GM12878 (cell line): ENCODE data around the gene LY6G6D. TPM values are rescaled to one million over a fixed set of nuclear protein-coding genes. Genes with fewer than 3 reads are reported as not detected.
A peak's percentile ranks its signal among the peaks of the same experiment; 100 is the strongest.

ENCODE experiments used
- ATF3 ChIP-seq: IDR thresholded peaks from 2 replicates; pipeline ENCODE4 v1.6.1; 2011; ENCODE audit warnings: low read depth, mild to moderate bottlenecking, low read length, moderate library complexity, borderline replicate concordance; ENCODE audit errors: extremely low read depth
- CHD2 ChIP-seq: IDR thresholded peaks from 2 replicates; pipeline ENCODE4 v1.6.1; 2011; ENCODE audit warnings: low read depth, low read length, improper control_type of control experiment, borderline replicate concordance
- E2F4 ChIP-seq: IDR thresholded peaks from 2 replicates; pipeline ENCODE4 v1.6.1; 2012; ENCODE audit warnings: low read depth, low read length, improper control_type of control experiment
- E4F1 ChIP-seq: fragments of 450-650 bp; IDR thresholded peaks from 2 replicates; pipeline ENCODE4 v1.6.1; 2018; ENCODE audit warnings: borderline replicate concordance, mild to moderate bottlenecking; ENCODE audit not compliant: partially characterized antibody
- EZH2 ChIP-seq: IDR thresholded peaks from 2 replicates; pipeline ENCODE4 v1.6.1; 2012; ENCODE audit warnings: low read depth, mild to moderate bottlenecking, control low read depth, inconsistent platforms, low read length, borderline replicate concordance; ENCODE audit not compliant: control insufficient read depth
- HDAC2 ChIP-seq: fragments of 200-600 bp; sonication (generic); IDR thresholded peaks from 2 replicates; pipeline ENCODE4 v1.6.1; 2017
- KDM1A ChIP-seq: fragments of 200-600 bp; sonication (generic); IDR thresholded peaks from 2 replicates; pipeline ENCODE4 v1.6.1; 2016; ENCODE audit warnings: borderline replicate concordance
- MEF2B ChIP-seq: fragments of 450-650 bp; IDR thresholded peaks from 2 replicates; pipeline ENCODE4 v1.6.1; 2018; ENCODE audit warnings: mild to moderate bottlenecking, moderate library complexity; ENCODE audit not compliant: partially characterized antibody, poor library complexity, severe bottlenecking
- MYC ChIP-seq: IDR thresholded peaks from 2 replicates; pipeline ENCODE4 v1.6.1; 2011; ENCODE audit warnings: mild to moderate bottlenecking, low read length, moderate library complexity, inconsistent platforms; ENCODE audit not compliant: insufficient read depth, insufficient replicate concordance, insufficient read length, severe bottlenecking
- NFYB ChIP-seq: IDR thresholded peaks from 2 replicates; pipeline ENCODE4 v1.6.1; 2011; ENCODE audit warnings: low read depth, mild to moderate bottlenecking, low read length, improper control_type of control experiment, moderate library complexity; ENCODE audit not compliant: insufficient read depth
- NRF1 ChIP-seq: conservative IDR thresholded peaks from 2 replicates; pipeline ENCODE4 v1.6.1; 2011; ENCODE audit warnings: mild to moderate bottlenecking, low read depth, low read length, improper control_type of control experiment
- RAD21 ChIP-seq: IDR thresholded peaks from 2 replicates; pipeline ENCODE4 v1.6.1; 2011; ENCODE audit warnings: mild to moderate bottlenecking, low read depth, low read length, moderate library complexity; ENCODE audit not compliant: insufficient read depth
- RCOR1 ChIP-seq: conservative IDR thresholded peaks from 2 replicates; pipeline ENCODE4 v1.6.1; 2012; ENCODE audit warnings: low read depth, low read length, improper control_type of control experiment
- SPI1 ChIP-seq: IDR thresholded peaks from 2 replicates; pipeline ENCODE4 v1.6.1; 2011; ENCODE audit warnings: low read depth, mild to moderate bottlenecking, low read length, moderate library complexity, borderline replicate concordance; ENCODE audit not compliant: insufficient read depth
- WRNIP1 ChIP-seq: IDR thresholded peaks from 2 replicates; pipeline ENCODE4 v1.6.1; 2011; ENCODE audit warnings: low read depth, low read length, improper control_type of control experiment, borderline replicate concordance
- ZBTB4 ChIP-seq: fragments of 450-650 bp; formaldehyde crosslinking; IDR thresholded peaks from 2 replicates; pipeline ENCODE4 v1.4.0; 2022; ENCODE audit warnings: mild to moderate bottlenecking, moderate library complexity
- ZNF207 ChIP-seq: fragments of 450-650 bp; IDR thresholded peaks from 2 replicates; pipeline ENCODE4 v1.6.1; 2014; ENCODE audit warnings: antibody characterized with exemption, mild to moderate bottlenecking, borderline replicate concordance
- ZNF622 ChIP-seq: fragments of 450-650 bp; IDR thresholded peaks from 2 replicates; pipeline ENCODE4 v1.6.1; 2017; ENCODE audit warnings: mild to moderate bottlenecking, inconsistent platforms
- polyA plus RNA-seq, 11 experiments: library from polyadenylated mRNA; depleted of rRNA in 4 of 11; unstranded in 6 of 11; stranded (reverse) in 5 of 11; fragments of >200 nt; fragmentation: Nextera tagmentation in 4 of 11; fragmentation: Illumina TruSeq in 1 of 11; extraction: Ambion mirVana in 4 of 11; extraction: Trizol in 1 of 11; gene quantifications; 1 replicate in 1 of 11; 2 replicates in 10 of 11; pipeline versions ENCODE4 v1.2.1 to v1.2.3, GENCODE V29; 2011 to 2016; ENCODE audit warnings: inconsistent platforms in 2 of 11, missing spikeins in 2 of 11, low read depth in 1 of 11
- total RNA-seq, 4 experiments: library from RNA; depleted of rRNA in 3 of 4; stranded (reverse); fragments of >200 nt in 3 of 4; fragmentation: Illumina TruSeq in 1 of 4; extraction: Trizol in 1 of 4; gene quantifications; 2 replicates each; pipeline versions ENCODE4 v1.2.1 to v1.2.3, GENCODE V29; 2013 to 2021

LY6G6D gene
- total and polyA plus RNA-seq, 10 of the 15 experiments (the other 5 are each of a cell fraction or from before 2014, with no cell fraction given) = not detected

- TF ChIP-seq ATF3 = no peak
- TF ChIP-seq MYC = no peak
- peak; percentile 37; the same call in 1 of the 2 replicates for TF ChIP-seq CHD2
- TF ChIP-seq MEF2B = peak; percentile 63
- TF ChIP-seq NFYB = no peak
- no peak for TF ChIP-seq NRF1
- peak; percentile 71 for TF ChIP-seq SPI1
- 0 out of 2 replicates have a peak, but pooled peaks have one; percentile 31 for TF ChIP-seq WRNIP1
- TF ChIP-seq HDAC2 = no peak
- TF ChIP-seq ZNF207 = no peak
- no peak for TF ChIP-seq RCOR1
- TF ChIP-seq E2F4 = no peak
- no peak for TF ChIP-seq E4F1
- TF ChIP-seq ZBTB4 (CRISPR knock-in tag) = no peak
- no peak for TF ChIP-seq ZNF622
- TF ChIP-seq EZH2 = no peak
- 0 out of 2 replicates have a peak, but pooled peaks have one; percentile 5 for TF ChIP-seq RAD21
- no peak for TF ChIP-seq KDM1A
These were observed 23.1 kb downstream of the LY6G6D start (continued) for GRCh38 chr6:31737991-31738979.
